GM12874 (cell line): ENCODE data around the gene PBXIP1.
A peak's percentile ranks its signal among the peaks of the same experiment; 100 is the strongest.

Experiments
- CTCF ChIP-seq: IDR thresholded peaks from 2 replicates; pipeline ENCODE4 v1.5.1; 2011; ENCODE audit warnings: low read depth, mild to moderate bottlenecking, control low read depth, low read length, moderate library complexity; ENCODE audit not compliant: insufficient read depth

Gene PBXIP1

GRCh38 chr1:154908937-154909336 is 47.0 kb downstream of the PBXIP1 start:
- no peak for TF ChIP-seq CTCF

- TF ChIP-seq CTCF: 0 out of 2 replicates have a peak, but pooled peaks have one; percentile 7
These were observed 49.2 kb downstream of the PBXIP1 start for GRCh38 chr1:154906621-154907081.

GRCh38 chr1:154902938-154903566 is 52.8 kb downstream of the PBXIP1 start:
- TF ChIP-seq CTCF: no peak

- TF ChIP-seq CTCF: no peak
These were observed 54.3 kb downstream of the PBXIP1 start for GRCh38 chr1:154901591-154901990.

- no peak for TF ChIP-seq CTCF
These were observed 56.9 kb downstream of the PBXIP1 start for GRCh38 chr1:154899041-154899440.

- TF ChIP-seq CTCF: no peak
These were observed 59.1 kb downstream of the PBXIP1 start for GRCh38 chr1:154896771-154897286.

GRCh38 chr1:154895798-154896197 is 60.1 kb downstream of the PBXIP1 start:
- TF ChIP-seq CTCF: no peak
